HCT116 (cell line): Measurements from ENCODE around the gene UCK1.

Source experiments
- EZH2 ChIP-seq: fragments of 200-600 bp; sonication (generic); IDR thresholded peaks from 2 replicates; pipeline ENCODE4 v1.6.1; 2017; ENCODE audit warnings: antibody characterized with exemption, mixed run types
- EZH2phosphoT487 ChIP-seq: fragments of 200-600 bp; IDR thresholded peaks from 2 replicates; pipeline ENCODE4 v1.6.1; 2018; ENCODE audit warnings: antibody characterized with exemption, borderline replicate concordance
- POLR2A ChIP-seq: IDR thresholded peaks from 2 replicates; pipeline ENCODE4 v1.7.0; 2011; ENCODE audit warnings: borderline replicate concordance; ENCODE audit not compliant: insufficient read depth, insufficient read length; ENCODE audit errors: extremely low read depth
- TCF7L2 ChIP-seq: IDR thresholded peaks from 2 replicates; pipeline ENCODE4 v1.7.0; 2011; ENCODE audit warnings: borderline replicate concordance, inconsistent platforms; ENCODE audit not compliant: insufficient read depth, insufficient read length; ENCODE audit errors: extremely low read depth
- YY1 ChIP-seq: IDR thresholded peaks from 2 replicates; pipeline ENCODE4 v1.6.1; 2011; ENCODE audit warnings: low read length, low read depth, moderate library complexity, mild to moderate bottlenecking; ENCODE audit not compliant: insufficient replicate concordance; ENCODE audit errors: extremely low read depth
- TF ChIP-seq, protein P1 (sequence below), 3 experiments: fragments of 200-600 bp in 1 of 3; sonication (generic) in 1 of 3; IDR thresholded peaks in 2 of 3; conservative IDR thresholded peaks in 1 of 3; 2 replicates each; pipeline ENCODE4 v1.5.1; 2012 to 2017; ENCODE audit warnings: low read depth in 2 of 3, low read length in 2 of 3, antibody characterized with exemption in 1 of 3, borderline replicate concordance in 1 of 3, control low read depth in 1 of 3, mild to moderate bottlenecking in 1 of 3, mixed read lengths in 1 of 3, mixed run types in 1 of 3, moderate library complexity in 1 of 3; ENCODE audit not compliant: insufficient read depth in 1 of 3

DNA sequence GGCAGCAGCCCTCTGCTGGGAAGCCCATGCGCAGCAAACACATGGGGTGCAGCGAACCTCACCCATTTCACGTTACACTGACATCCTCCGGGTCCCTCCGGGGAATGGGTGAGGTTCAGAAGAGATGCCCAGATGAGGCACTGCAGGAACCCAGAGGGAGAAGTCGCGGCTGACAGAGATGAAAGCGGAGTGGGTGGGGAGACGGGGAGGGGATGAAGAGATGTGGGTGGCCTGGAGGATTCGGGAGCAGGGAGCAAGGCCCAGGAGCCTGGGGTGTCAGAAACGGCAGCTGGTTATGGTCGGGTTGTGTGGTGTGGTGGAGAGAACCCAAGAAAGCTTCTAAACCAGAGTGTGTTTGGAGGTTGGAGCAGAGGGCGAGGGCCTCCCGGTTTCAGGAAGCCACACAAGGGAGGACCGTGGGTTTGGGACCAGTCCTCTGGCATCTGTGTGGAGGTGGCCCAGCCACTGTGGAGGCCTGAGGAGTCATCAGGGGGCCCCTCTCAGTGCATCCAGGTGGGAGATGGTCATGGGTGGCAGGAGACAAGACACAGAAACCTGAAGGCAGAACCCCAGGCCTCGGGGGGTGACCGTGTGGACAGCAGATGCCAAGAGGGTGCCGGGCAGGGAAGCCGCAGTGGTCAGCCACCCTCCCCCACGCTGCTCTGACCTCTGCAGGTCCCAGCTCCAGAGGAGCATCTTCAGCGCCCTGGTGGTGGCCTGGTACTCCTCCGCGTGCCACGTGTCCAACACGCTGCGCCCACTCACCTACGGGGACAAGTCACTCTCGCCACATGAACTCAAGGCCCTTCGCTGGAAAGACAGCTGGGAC, 8.6 kb downstream of the UCK1 start:
- no peak for TF ChIP-seq POLR2A
- no peak for TF ChIP-seq TCF7L2
- TF ChIP-seq, protein P1, sequence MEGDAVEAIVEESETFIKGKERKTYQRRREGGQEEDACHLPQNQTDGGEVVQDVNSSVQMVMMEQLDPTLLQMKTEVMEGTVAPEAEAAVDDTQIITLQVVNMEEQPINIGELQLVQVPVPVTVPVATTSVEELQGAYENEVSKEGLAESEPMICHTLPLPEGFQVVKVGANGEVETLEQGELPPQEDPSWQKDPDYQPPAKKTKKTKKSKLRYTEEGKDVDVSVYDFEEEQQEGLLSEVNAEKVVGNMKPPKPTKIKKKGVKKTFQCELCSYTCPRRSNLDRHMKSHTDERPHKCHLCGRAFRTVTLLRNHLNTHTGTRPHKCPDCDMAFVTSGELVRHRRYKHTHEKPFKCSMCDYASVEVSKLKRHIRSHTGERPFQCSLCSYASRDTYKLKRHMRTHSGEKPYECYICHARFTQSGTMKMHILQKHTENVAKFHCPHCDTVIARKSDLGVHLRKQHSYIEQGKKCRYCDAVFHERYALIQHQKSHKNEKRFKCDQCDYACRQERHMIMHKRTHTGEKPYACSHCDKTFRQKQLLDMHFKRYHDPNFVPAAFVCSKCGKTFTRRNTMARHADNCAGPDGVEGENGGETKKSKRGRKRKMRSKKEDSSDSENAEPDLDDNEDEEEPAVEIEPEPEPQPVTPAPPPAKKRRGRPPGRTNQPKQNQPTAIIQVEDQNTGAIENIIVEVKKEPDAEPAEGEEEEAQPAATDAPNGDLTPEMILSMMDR (IDR thresholded peaks at IDR 0.05 in 2 of 3, conservative IDR thresholded peaks at IDR 0.05 in 1 of 3; ENCODE audit: borderline replicate concordance in 1 of 3, insufficient read depth in 1 of 3, low read depth in 2 of 3, low read length in 2 of 3), result no peak
- no peak for TF ChIP-seq EZH2
- no peak for TF ChIP-seq YY1
- TF ChIP-seq EZH2phosphoT487, result no peak
